Measurements from ENCODE around the gene SERINC4. TPM values are rescaled to one million over a fixed set of nuclear protein-coding genes. Genes with fewer than 3 reads are reported as not detected.
"Not testable (repeated sequence)": the region's sequence is repeated elsewhere in the genome, so short reads cannot be mapped to it uniquely, and the experiment has no call there.

Gene SERINC4
- total RNA-seq, 1 experiment from 2014 or later: 0.17 TPM

GRCh38 chr15:43826029-43826507 is 26.0 kb upstream of the SERINC4 start:
- no peak overlapping the region for H3K14ac ChIP-seq (ENCODE audit: insufficient read depth, low read length)
- no CpG with 5 or more reads among the region's 11 CpGs for WGBS (ENCODE audit: extremely low coverage, insufficient read length, low lambda C conversion rate)
- H4K5ac ChIP-seq (ENCODE audit: insufficient read length, low read depth, low read length): no peak overlapping the region
- no peak overlapping the region for H3K9ac ChIP-seq (ENCODE audit: extremely low read depth, insufficient read length, low read length)
- peak overlapping the region; percentile 88; a peak in 4 of 5 replicates for H3K4me3 Mint-ChIP-seq
- no peak overlapping the region for H3K4ac ChIP-seq (ENCODE audit: low read depth, low read length)
- no peak overlapping the region for H4K8ac ChIP-seq (replicated peaks; ENCODE audit: insufficient read length, low read depth, low read length)
- H3K27ac Mint-ChIP-seq: peak overlapping the region in 1 of 3 experiments; percentile 22; a peak in 1 of 7 replicates
- peaks cover 12% of the 10 kb centered on the region for H3K27me3 Mint-ChIP-seq (ENCODE audit: low read depth)
- H3K23ac ChIP-seq (ENCODE audit: insufficient read length, low read depth, low read length): no peak overlapping the region
- no peak for DNase-seq
- H3K56ac ChIP-seq (ENCODE audit: insufficient read length, low read depth, low read length): no peak overlapping the region
- H2AFZ ChIP-seq (ENCODE audit: low read length): no peak overlapping the region
- H4K91ac ChIP-seq (ENCODE audit: insufficient read length, low read depth, low read length): no peak overlapping the region
- no peak overlapping the region for H3K27ac ChIP-seq (ENCODE audit: insufficient read length, low read depth, low read length)
- H3K18ac ChIP-seq (ENCODE audit: insufficient read length, low read depth, low read length): no peak overlapping the region
- peaks cover 16 to 31% (median 26%) of the 10 kb centered on the region in 3 experiments for H3K36me3 Mint-ChIP-seq (ENCODE audit: insufficient read depth in 1 of 3, low read depth in 3 of 3)
- peaks cover 4% of the 10 kb centered on the region; the same call in 1 of the 2 replicates for H3K79me2 ChIP-seq (ENCODE audit: insufficient read depth, low read length)
- no peak overlapping the region for H2BK5ac ChIP-seq (ENCODE audit: insufficient read length, low read length)
- H3K79me1 ChIP-seq (ENCODE audit: insufficient read depth, low read depth, low read length, poor library complexity, severe bottlenecking): peaks cover 5% of the 10 kb centered on the region
- no peaks in the 10 kb centered on the region for H3K27me3 ChIP-seq (ENCODE audit: insufficient read depth, low read length)
- no peak overlapping the region for H2AK5ac ChIP-seq (ENCODE audit: insufficient read length, low read length)
- peaks cover 11 to 21% of the 10 kb centered on the region in 2 experiments for H3K9me3 Mint-ChIP-seq
- H2BK120ac ChIP-seq (ENCODE audit: low read depth, low read length, poor library complexity, severe bottlenecking): no peak overlapping the region
- H4K20me1 ChIP-seq (ENCODE audit: control insufficient read depth, insufficient read depth, insufficient read length): no peaks in the 10 kb centered on the region
- H3K23me2 ChIP-seq (ENCODE audit: insufficient read length, low read depth, low read length, poor library complexity, severe bottlenecking): peaks cover 8% of the 10 kb centered on the region
- peaks cover 10 to 19% of the 10 kb centered on the region in 2 experiments for H3K4me1 Mint-ChIP-seq
- no peak overlapping the region for H3K4me2 ChIP-seq (ENCODE audit: insufficient read depth, insufficient read length, low read length)
- TF ChIP-seq, protein P1, sequence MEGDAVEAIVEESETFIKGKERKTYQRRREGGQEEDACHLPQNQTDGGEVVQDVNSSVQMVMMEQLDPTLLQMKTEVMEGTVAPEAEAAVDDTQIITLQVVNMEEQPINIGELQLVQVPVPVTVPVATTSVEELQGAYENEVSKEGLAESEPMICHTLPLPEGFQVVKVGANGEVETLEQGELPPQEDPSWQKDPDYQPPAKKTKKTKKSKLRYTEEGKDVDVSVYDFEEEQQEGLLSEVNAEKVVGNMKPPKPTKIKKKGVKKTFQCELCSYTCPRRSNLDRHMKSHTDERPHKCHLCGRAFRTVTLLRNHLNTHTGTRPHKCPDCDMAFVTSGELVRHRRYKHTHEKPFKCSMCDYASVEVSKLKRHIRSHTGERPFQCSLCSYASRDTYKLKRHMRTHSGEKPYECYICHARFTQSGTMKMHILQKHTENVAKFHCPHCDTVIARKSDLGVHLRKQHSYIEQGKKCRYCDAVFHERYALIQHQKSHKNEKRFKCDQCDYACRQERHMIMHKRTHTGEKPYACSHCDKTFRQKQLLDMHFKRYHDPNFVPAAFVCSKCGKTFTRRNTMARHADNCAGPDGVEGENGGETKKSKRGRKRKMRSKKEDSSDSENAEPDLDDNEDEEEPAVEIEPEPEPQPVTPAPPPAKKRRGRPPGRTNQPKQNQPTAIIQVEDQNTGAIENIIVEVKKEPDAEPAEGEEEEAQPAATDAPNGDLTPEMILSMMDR (conservative IDR thresholded peaks at IDR 0.05): no peak
- H2BK15ac ChIP-seq (ENCODE audit: low read depth, low read length): no peak overlapping the region
- no peak overlapping the region for H3T11ph ChIP-seq (ENCODE audit: low read length)
- no peaks in the 10 kb centered on the region for H3K9me3 ChIP-seq (ENCODE audit: control insufficient read depth, low read depth, low read length)
- no peaks in the 10 kb centered on the region; the same call in 1 of the 2 replicates for H3K4me1 ChIP-seq (ENCODE audit: insufficient read depth, low read length)
- no peak overlapping the region for H2BK20ac ChIP-seq (ENCODE audit: low read depth, low read length, poor library complexity, severe bottlenecking)
- no peak overlapping the region for H2BK12ac ChIP-seq (ENCODE audit: insufficient read length, low read depth, low read length)

- H3K79me2 ChIP-seq (ENCODE audit: insufficient read depth, low read length); H3K9ac ChIP-seq (ENCODE audit: extremely low read depth, insufficient read length, low read length); H4K91ac ChIP-seq (ENCODE audit: insufficient read length, low read depth, low read length); H3K27ac Mint-ChIP-seq; DNase-seq; H2BK15ac ChIP-seq (ENCODE audit: low read depth, low read length); H3T11ph ChIP-seq (ENCODE audit: low read length); H3K79me1 ChIP-seq (ENCODE audit: insufficient read depth, low read depth, low read length, poor library complexity, severe bottlenecking); H4K20me1 ChIP-seq (ENCODE audit: control insufficient read depth, insufficient read depth, insufficient read length); H2AFZ ChIP-seq (ENCODE audit: low read length); H3K4me3 Mint-ChIP-seq; H2BK120ac ChIP-seq (ENCODE audit: low read depth, low read length, poor library complexity, severe bottlenecking); H4K5ac ChIP-seq (ENCODE audit: insufficient read length, low read depth, low read length); H2BK5ac ChIP-seq (ENCODE audit: insufficient read length, low read length); H3K56ac ChIP-seq (ENCODE audit: insufficient read length, low read depth, low read length); H3K23ac ChIP-seq (ENCODE audit: insufficient read length, low read depth, low read length); H2BK20ac ChIP-seq (ENCODE audit: low read depth, low read length, poor library complexity, severe bottlenecking); H3K4ac ChIP-seq (ENCODE audit: low read depth, low read length); H4K8ac ChIP-seq (replicated peaks; ENCODE audit: insufficient read length, low read depth, low read length); H3K27me3 ChIP-seq (ENCODE audit: insufficient read depth, low read length); H3K9me3 ChIP-seq (ENCODE audit: control insufficient read depth, low read depth, low read length); H3K18ac ChIP-seq (ENCODE audit: insufficient read length, low read depth, low read length); H3K4me2 ChIP-seq (ENCODE audit: insufficient read depth, insufficient read length, low read length); H3K27ac ChIP-seq (ENCODE audit: insufficient read length, low read depth, low read length); H2AK5ac ChIP-seq (ENCODE audit: insufficient read length, low read length); H2BK12ac ChIP-seq (ENCODE audit: insufficient read length, low read depth, low read length); H3K23me2 ChIP-seq (ENCODE audit: insufficient read length, low read depth, low read length, poor library complexity, severe bottlenecking); H3K14ac ChIP-seq (ENCODE audit: insufficient read depth, low read length); H3K4me1 ChIP-seq (ENCODE audit: insufficient read depth, low read length): not testable (repeated sequence)
- peaks cover 16 to 35% (median 31%) of the 10 kb centered on the region in 3 experiments for H3K36me3 Mint-ChIP-seq (ENCODE audit: insufficient read depth in 1 of 3, low read depth in 3 of 3)
- H3K27me3 Mint-ChIP-seq (ENCODE audit: low read depth): peaks cover 12% of the 10 kb centered on the region
- peaks cover 11 to 21% of the 10 kb centered on the region in 2 experiments for H3K9me3 Mint-ChIP-seq
- WGBS (ENCODE audit: extremely low coverage, insufficient read length, low lambda C conversion rate): no CpG with 5 or more reads among the region's 11 CpGs
- peaks cover 10 to 19% of the 10 kb centered on the region in 2 experiments for H3K4me1 Mint-ChIP-seq
Measured at GRCh38 chr15:43825305-43825704, 25.3 kb upstream of the SERINC4 start.

All from H9 (cell line).